Astrocyte of the spinal cord (primary cell): Measurements from ENCODE around the gene KIAA1614.

Source experiments
- DNase-seq: peaks from one replicate; pipeline ENCODE4 v3.0.0; 2011; ENCODE audit warnings: low read depth, low spot score
- H3K4me3 ChIP-seq: 2 replicates; pipeline ENCODE4 v1.5.1; 2011; ENCODE audit warnings: low read depth, mild to moderate bottlenecking, low read length, moderate library complexity
- in situ Hi-C: cut with HindIII; loops from 2 replicates; pipeline ENCODE4 v1.10.0; 2017; ENCODE audit warnings: low sequenced_read_pairs
- TF ChIP-seq, protein P1 (sequence below): IDR thresholded peaks from 2 replicates; pipeline ENCODE4 v1.5.1; 2012; ENCODE audit warnings: low read depth, mild to moderate bottlenecking, low read length, inconsistent platforms

Gene KIAA1614

DNA sequence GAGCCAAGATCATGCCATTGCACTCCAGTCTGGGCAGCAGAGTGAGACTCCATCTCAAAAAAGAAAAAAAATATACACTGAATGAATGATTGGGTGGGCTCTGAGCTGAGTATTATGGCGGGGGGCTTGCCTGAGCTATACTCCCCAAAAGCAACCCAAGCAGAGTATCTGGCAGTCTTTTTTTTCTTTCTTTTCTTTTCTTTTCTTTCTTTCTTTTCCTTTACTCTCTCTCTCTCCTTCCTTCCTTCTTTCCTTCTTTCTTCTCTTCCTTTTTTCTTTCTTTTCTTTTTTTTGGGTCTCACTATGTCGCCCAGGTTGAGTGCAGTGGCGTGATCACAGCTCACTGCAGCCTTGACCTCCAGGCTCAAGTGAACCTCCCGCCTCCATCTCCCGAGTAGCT is 27.7 kb downstream of the KIAA1614 start:
- DNase-seq: no peak
- in situ Hi-C loops: no loop called here
- TF ChIP-seq, protein P1, sequence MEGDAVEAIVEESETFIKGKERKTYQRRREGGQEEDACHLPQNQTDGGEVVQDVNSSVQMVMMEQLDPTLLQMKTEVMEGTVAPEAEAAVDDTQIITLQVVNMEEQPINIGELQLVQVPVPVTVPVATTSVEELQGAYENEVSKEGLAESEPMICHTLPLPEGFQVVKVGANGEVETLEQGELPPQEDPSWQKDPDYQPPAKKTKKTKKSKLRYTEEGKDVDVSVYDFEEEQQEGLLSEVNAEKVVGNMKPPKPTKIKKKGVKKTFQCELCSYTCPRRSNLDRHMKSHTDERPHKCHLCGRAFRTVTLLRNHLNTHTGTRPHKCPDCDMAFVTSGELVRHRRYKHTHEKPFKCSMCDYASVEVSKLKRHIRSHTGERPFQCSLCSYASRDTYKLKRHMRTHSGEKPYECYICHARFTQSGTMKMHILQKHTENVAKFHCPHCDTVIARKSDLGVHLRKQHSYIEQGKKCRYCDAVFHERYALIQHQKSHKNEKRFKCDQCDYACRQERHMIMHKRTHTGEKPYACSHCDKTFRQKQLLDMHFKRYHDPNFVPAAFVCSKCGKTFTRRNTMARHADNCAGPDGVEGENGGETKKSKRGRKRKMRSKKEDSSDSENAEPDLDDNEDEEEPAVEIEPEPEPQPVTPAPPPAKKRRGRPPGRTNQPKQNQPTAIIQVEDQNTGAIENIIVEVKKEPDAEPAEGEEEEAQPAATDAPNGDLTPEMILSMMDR: no peak
- H3K4me3 ChIP-seq: no peak overlapping the region

DNA sequence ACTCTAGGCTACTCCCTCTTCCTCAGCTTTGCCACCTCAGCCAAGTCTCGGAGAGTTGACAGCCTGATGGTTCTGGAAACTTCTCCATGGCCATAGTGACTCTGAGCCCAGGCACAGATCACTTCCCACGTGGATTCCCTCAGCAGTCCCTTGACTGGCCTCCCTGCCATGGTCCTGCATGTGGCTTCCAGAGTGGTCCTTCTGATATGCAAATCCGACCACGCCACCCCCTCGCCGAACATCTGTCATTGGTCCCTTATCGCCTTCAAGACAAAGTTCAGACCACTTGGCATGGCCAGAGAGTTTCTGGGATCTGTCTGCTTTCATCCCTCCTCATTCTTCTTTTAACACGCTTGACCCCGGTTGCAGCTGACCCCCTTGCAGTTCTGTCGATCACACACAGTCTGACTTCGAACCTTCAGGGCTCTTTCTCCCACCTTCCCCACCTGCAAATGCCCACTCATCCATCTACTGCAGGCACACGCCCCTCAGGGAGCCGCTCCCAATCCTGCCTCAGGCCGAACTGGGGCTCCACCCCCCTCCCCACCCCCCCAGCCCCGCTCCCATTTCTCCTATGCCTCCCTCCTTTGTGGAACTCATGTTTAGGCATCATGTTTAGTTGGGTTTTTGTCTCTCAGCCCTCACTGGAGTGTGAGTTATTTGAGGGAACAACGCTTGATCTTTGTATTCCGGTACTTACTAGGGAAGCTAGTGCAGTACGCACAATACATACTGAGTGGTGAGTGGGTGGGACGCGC is 29.0 kb downstream of the KIAA1614 start:
- in situ Hi-C loops: no loop called here
- no peak for DNase-seq
- TF ChIP-seq, protein P1: no peak
- no peak overlapping the region for H3K4me3 ChIP-seq

DNA sequence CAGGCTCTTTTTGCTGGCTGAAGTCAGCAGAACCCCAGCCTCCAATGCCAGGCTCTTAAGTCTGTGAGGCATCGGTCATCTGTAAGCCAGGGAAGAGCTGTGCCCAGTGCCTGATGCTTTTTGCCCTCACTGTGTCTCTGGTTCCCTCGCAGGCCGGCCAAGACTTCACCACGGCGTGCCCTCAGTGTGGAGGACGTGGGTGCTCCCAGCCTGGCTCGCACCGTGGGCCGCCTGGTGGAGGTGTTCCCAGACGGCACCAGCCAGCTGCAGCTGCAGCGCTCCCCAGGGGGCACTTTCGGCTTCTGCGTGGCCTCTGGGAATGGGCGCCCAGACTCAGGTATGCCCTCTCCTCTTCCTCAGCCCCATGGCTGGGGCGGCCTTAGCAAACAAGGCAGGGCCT is 32.5 kb downstream of the KIAA1614 start:
- DNase-seq: no peak
- H3K4me3 ChIP-seq: no peak overlapping the region
- in situ Hi-C loops: no loop called here
- TF ChIP-seq, protein P1: no peak

DNA sequence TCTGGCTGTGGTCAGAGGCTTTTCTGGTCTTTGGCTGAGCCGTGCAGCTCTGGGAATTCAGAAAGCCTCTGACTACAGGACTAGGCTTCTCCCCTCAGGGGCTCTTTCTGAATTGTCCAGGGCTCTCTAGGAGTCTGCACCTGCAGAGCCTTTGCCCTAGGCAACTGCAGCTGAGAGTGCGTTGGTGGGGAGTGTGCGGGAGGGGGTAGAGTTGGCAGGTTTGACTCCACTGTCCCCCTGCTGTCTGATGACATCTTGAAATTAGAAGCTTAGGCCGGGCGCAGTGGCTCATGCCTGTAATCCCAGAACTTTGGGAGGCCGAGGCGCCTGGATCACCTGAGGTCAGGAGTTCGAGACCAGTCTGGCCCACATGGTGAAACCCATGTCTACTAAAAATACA is 32.9 kb downstream of the KIAA1614 start:
- in situ Hi-C loops: no loop called here
- H3K4me3 ChIP-seq: no peak overlapping the region
- TF ChIP-seq, protein P1: no peak
- DNase-seq: no peak

DNA sequence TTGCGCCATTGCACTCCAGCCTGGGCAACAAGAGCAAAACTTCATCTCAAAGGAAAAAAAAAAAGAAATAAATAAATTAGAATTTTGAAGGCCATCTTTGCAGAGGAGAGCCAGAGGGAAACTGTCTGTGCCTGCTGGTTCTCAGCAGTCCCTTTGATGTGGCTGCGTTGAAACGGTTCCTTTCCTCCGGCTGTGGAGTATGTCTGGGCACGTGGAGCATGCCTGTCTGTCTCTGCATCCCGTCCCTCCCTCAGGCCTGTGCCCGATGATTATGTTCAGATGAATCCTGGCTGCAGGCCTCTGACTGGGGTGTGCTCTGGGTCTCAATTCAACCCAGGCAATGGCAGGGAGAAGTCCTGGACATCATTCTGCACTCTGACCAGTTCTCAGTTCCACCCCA is 33.4 kb downstream of the KIAA1614 start:
- no peak for DNase-seq

DNA sequence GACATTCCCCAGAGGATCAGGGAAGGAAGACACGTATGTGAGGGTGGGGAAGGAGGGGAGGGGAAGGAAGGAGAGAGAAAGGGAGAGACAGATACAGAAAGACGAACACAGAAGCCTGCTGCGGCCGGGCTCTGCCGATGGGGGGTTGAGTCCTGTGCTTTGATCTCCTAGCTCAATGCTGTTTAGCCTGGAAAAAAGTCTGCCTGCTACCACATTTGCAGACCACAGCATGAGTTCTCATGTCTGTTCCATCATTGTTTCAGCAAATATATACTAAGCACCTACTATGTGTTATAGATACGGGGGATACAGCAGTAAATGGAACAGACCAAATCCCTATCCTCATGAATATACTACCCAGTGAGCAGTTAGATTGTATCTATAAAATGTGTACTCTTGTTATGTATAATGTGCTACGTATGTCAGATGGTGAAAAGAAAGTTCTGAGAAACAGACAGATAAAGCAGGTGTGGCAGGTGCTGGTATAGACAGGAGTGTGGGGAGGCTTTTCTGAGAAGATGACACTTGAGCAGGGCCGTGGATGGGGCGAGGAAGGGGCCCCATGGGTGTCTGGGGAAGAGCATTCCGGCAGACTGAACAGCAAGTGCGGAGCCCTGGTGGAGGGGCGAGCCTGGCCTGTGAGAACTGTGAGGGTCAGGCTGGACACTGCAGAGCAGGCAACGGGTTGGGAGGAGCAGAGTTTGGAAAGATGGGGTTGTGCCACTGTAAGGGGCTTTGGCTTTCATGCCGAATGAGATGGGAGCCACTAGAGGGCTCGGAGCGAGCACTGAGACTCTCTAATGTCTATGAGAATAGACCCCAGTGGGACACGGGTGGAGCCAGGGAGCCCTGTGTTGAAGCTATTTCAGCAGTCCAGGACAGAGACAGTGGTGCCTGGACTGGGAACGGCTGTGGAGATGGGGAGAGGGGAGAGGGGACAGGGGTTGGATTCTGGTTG is 34.1 kb downstream of the KIAA1614 start:
- no peak overlapping the region for H3K4me3 ChIP-seq
- DNase-seq: no peak
- in situ Hi-C loops: no loop called here
- TF ChIP-seq, protein P1: no peak

More for the DNA sequence above, 33.4 kb downstream of the KIAA1614 start:
- in situ Hi-C loops: no loop called here
- no peak overlapping the region for H3K4me3 ChIP-seq
- TF ChIP-seq, protein P1: no peak
